NCI-H1048 (cell line): ENCODE measurements around the gene TRABD2B.

Experiments used
- DNase-seq: peaks from one replicate; lab custom pipeline; 2025; lab: John Stamatoyannopoulos, UW

TRABD2B gene

DNA sequence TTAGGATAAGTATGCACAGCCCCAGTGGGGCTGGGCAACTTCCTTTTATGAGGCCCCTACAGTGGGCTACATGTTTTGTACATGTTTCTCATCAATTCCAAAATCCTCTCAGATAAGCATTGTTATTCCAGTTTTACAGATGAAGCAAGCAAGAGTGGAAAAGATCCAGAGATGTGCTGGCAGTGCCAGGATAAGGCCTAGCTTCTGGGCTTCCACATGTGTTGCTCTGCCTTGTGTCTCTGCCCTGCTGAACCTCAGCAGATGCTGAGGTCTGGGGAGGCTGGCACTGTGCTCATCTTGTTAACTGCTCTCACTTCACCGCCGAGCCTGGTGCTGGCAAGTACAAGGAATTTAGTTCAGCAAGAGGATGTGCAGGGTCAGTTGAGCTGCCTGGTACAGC is 202.1 kb downstream of the TRABD2B start:
- DNase-seq: no peak

DNA sequence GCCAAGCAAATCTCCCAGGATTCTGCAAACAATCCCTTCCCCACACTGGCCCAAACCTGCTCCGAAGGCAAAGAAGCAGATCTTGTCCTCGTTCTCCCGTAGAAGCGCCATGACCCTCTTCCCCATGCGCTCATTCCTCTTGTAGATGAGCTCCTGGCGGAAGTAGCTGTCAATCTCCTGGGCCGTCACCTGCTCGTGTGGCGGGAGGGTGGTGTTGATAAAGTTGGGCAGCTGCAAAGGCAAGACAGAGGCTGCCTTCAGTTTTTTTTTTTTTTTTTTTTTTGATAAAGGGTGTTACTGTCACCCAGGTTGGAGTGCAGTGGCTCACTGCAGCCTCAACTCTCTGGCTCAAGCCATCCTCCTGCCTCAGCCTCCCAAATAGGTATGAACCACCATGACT is 202.7 kb downstream of the TRABD2B start:
- no peak for DNase-seq

DNA sequence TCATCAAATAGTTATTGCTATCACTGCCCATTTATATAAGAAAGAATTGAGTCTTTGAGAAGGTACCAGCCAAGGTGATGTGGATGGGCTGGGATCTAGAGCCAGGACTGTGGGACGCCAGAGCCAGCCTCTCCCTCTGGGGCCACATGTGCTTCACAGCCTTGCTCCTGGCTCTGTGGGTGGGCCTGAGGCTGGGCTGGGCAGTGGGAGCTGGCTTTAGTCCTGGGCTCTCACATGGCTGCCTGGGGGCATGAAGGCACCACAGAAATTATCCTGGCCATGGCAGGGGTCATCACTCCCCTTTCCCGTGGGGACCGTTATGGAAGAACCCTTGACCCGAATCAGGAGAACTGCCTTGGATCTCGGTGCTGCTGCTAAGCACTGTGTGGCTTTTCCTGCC is 203.1 kb downstream of the TRABD2B start:
- DNase-seq: no peak

GRCh38 chr1:47793563-47793962 is 203.6 kb downstream of the TRABD2B start:
- no peak for DNase-seq

DNA sequence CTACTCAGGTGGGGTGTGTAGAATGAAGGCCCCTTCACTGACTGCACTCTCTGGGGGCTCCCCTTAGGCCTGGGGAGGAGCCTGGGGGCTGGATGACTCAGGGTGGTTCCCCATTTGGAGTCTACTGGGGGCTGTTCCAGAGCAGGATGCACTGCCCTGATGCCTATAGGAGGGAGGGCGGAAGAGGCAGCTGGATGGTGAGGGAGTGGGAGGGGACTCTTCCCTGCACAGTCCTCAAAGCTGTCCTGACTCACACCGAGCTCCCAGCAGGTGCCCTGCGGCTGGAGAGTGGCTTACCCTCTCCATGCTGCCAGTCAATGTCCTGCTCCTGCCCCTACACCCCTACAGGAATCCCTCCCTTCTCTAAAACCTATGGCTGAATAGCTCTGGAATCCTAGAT is 204.4 kb downstream of the TRABD2B start:
- DNase-seq: no peak

DNA sequence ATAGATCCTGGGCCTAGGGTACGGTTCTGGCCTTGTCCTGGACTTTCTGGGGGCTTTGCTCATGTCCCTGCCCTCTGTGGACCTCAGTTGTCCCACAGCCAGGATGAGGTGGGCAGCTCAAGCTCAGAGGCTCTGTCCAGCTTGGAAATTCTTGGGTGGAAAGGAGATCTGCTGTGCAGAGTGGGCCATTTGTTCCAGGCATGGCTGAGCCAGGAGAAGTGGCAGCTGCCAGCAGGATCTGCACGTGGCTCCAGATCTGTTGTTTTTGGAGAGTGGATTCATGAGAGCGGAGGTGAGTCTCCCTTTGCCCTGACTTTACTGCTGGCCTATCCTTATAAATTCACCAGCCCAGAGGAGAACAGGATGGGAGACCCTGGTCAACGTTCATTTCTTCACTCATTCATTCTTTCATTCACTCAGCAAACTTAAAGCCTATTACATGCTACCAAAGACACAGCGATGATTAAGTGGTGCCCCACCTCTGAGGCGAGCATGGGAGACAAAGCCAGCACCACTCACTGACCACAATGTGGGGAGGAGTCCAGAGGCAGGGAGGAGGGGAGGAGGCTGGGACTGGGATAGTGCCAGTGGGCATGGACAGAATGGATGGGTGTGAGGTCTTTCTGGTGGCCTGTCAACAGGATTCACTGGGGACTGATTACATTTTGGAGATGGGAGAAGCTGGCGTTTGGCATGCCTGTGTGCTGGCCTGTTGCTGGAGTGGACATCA is 205.1 kb downstream of the TRABD2B start:
- DNase-seq: no peak

DNA sequence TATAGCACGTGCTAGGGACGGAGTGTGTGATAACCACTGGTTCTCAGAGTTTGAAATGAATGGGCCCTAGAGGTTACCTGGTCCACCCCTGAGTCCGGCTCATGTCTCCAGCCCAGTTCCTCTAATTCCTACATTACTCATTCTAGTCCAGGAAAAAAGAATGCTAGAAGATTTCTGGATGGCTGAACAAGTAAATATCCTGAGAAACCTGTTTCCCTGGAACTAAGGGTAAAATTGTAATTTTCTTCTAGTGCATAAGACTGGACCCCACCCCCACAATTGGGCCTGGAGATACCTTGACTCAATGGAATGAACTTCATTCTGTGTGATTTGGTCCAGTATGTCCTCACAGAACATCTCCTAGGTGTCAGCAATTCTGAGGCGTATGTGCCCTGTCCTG is 208.4 kb downstream of the TRABD2B start:
- DNase-seq: no peak

DNA sequence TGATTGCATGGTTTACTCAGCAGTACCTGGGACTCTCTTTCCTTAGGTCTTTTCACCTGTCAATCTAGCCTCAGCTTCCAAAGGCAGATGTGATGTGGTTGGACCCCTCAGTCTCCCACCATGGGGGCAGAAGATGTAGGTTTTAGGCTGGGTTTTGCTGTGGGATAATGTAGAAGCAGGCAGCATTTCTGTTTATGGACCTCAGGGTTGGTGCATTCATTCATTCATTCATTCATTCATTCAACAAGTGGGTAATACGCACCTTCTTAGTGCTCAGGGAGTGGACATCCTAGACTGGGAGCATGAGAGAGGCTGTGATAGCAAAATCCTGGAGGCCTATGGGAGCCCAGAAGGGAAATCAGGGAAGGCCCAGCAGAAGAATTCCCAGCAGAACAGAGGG is 209.6 kb downstream of the TRABD2B start:
- no peak for DNase-seq

DNA sequence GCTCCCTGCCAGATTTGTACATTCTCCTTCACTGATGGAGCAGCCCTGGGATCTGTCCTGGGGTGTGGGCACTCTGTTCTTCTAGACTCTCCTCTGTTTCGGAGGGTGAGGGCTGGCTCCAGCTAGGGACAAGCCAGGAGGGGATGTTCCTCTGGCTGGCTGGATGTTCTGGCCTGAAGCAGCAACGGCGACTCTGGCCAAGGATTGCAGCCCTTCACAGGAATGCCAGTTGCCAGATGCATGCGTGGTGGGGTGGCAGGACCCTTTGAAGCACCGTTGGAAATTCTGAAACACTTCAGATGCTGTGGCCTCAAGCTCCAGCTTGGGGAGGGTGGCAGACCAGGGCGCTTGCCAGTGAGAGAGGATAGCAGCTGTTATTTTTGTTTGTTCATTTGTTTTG is 210.9 kb downstream of the TRABD2B start:
- DNase-seq: no peak

DNA sequence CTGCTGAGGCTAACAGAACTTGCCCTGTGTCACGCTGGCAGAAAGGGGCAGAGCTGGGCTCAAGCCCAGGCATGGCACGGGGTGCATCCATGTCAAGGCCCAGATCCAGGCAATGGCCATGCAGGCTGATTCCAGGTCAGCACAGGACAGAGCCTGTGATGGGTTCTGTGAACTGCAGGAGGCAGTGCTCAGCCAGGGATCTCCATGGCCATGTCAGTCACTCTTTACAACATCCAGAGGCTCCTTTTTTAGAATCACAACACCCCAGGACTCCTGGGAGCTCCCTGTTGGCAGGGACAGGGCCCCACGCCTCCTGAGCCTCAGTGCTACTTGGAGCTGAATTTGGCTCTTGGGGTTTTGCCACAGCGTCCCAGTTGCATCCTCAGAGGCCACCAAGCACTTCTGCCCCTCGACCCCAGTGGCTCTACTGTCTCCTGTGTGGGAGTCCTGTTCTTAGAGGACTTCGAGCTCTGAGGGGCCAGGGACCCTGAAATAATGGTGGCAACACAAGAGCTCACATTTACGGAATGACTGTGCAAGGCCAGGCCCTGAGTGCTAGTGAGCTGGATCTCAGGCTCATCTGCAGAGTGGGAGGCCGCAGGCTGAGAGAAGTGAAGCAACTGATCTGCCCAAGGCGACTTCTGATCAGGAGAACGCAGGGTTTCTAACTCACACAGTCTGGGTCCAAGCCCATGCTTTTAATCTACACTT is 211.5 kb downstream of the TRABD2B start:
- no peak for DNase-seq

DNA sequence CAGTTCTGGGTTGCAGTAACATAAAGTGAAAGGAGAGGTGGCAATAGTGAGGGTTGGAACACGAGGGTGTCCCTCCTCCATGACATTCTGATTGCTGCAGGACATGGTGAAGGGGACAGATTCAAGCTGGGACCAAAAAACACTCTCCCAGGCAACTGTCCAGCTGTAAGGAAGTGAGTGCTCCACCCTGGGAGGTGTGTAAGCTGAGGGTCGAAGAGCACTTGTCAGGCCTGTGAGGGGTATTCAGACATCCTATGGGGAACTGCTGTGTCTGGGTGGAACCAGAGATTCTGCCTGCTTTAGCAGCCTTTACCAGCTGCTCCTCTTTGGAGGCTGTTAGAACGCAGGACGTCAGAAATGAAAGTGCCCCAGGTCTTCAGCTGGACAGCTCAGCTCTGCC is 212.1 kb downstream of the TRABD2B start:
- DNase-seq: no peak

GRCh38 chr1:47784497-47784822 is 212.7 kb downstream of the TRABD2B start:
- DNase-seq: no peak

DNA sequence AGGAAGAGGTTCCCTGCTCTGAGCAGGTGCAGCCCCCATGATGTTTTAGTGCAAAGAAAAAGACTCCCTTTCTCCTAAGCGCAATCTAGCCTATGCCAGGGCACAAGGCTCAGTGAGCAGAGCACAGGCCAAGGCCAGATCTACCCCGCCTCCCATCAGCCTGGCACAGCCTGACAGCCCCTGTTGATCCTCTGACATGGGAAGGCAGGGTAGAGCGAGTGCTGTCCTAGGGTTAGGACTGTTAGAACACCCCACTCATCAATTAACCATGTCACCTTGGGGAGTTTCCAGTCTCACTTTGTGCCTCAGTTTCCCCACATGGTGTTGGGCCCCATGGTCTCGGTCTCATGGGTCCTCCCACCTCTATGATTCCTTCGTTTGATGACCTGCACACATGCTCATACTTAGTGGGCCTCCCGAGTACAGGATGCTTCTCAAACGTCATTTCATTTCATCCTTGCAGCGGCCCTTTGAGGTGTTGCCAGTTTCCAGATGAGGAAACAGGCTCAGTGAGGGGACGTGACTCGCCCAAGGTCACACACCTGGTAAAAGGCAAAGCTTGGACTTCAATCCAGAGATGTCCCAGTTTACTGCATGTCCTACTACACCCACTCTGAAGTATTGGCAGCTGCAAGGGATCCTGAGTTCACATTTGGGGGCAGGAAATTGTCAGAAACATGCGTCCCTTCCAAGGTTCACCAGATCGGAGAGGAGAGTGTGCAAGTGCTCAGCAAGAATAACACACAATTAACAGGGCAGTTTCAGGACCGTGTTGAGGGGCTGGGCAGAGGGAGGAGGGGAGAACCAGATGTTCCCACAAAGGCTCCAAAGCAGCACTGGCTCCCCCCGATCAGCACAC is 213.3 kb downstream of the TRABD2B start:
- DNase-seq: no peak

DNA sequence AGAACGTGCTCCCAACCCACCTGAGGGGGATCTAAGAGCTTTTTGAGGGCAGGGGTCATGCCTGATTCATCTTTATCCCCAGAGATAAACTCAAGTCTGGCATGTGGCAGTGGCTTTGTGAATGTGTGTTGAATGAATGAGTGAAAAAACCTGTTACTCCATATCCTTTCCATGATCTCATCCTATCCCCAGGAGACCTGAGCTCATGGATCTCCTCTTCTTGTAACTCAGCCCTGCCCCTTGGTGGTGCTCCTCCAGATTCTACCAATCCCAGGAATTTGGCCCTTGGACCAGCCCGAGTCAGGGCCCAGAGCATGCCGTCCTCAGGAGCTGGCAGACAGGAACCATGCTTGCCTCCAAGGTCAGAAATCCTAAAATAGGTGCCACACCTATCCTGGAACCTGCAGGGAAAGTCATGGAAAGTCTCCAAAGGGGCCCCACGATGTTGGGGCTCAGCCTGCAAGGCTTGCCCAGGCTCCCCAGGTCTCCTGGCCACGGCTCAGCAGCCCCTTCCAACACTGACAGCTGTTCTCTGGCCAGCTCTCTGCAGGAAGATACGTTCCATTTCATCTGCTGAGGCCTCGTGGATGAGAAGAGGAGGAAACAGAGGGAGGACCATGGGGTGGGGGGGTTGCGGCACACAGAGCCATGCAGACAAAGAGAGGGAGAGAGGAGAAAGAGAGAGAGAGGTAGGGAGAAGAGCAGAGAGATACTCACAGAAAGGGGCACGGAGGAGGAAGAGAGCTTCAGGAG is 214.6 kb downstream of the TRABD2B start:
- DNase-seq: no peak

- DNase-seq: no peak
Measured at GRCh38 chr1:47781171-47781959, 215.8 kb downstream of the TRABD2B start.

DNA sequence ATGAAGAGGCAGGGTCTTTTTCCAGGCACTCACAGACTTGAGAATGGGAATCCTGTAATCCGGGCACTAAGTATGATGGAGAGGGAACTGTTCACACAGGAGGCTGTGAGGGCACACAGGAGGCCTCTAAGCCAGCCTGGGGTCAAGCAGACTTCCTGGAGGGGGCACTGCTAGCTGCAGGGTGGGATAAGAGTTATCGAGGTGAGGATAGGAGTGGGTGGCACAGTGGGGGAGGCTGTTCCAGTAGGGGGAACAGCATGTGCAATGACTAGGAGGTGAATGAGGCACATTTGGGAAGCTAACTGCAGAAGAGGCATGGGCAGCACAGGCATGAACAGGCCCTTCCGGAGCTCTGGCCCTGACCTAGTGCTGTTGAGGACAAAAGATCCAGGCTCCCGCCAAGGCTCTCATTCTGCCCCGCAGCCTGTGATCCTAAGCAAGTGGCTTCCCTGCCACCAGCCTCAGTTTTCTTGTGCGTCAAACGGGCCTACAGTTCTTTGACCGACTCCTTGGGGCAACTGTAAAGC is 216.7 kb downstream of the TRABD2B start:
- DNase-seq: no peak

DNA sequence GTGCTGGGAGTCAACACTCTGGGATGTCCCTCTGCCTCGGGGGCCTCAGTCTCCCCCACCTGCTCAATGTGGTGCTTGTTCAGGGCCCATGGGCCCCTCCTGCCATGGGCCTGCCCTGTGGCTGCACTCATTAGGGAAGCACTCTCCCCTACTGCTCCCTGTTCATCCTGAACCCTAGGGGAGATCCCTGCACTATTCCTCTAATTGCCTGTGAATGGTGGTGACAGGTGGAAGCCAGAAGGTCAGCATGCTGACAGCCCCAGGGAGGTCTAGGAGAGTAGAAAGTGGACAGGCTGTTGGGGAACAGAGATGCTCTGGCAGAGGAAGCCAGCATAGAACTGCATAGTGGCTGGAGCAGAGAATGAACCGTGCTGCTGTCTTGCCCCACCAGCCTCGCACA is 217.6 kb downstream of the TRABD2B start:
- DNase-seq: no peak

DNA sequence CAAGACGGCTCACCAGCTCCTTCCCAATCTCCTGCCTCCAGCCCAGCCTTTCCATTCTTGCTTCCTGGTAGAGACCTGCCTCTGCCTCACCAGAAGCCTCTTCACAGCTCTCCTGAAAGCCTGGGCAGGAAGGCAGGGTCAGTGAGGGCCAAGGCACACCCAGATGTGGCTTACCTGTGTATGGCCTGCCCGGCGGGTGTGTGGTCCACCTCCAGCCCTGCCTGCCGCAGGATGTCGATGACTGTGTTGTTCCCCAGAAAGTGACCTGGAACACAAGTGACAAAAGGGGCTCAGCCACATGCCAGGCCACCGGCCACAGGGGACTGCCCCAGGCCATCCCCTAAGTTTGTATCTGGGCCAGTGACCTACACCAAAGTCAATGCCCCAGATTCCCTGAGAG is 218.9 kb downstream of the TRABD2B start:
- no peak for DNase-seq

GRCh38 chr1:47777322-47777721 is 219.9 kb downstream of the TRABD2B start:
- DNase-seq: no peak

- no peak for DNase-seq
Measured at GRCh38 chr1:47776667-47777131, 220.5 kb downstream of the TRABD2B start.
